SU-DHL-6 (cell line): Measurements from ENCODE around the gene DLG2.
"Not testable (repeated sequence)": the region's sequence is repeated elsewhere in the genome, so short reads cannot be mapped to it uniquely, and the experiment has no call there.

Experiments
- H2AFZ ChIP-seq: fragments of 200-600 bp; sonication (generic); 2 replicates; pipeline ENCODE4 v1.6.1; 2014; ENCODE audit warnings: low read depth, mild to moderate bottlenecking, moderate library complexity, mixed read lengths, antibody characterized with exemption, low read length; ENCODE audit not compliant: severe bottlenecking
- H3F3A ChIP-seq: fragments of 200-600 bp; shearing (Covaris generic); 2 replicates; pipeline ENCODE4 v1.6.0; 2016; ENCODE audit warnings: antibody characterized with exemption, mild to moderate bottlenecking; ENCODE audit not compliant: insufficient read depth
- H3K27ac ChIP-seq: fragments of 200-600 bp; sonication (generic); 2 replicates; pipeline ENCODE4 v1.5.1; 2016; ENCODE audit warnings: low read depth, mild to moderate bottlenecking, low read length, moderate library complexity, mixed read lengths
- H3K27me3 ChIP-seq: fragments of 200-600 bp; sonication (generic), shearing (Covaris generic); 2 replicates; pipeline ENCODE4 v1.6.0; 2014; ENCODE audit warnings: mild to moderate bottlenecking, low read length
- H3K36me3 ChIP-seq: fragments of 200-600 bp; sonication (generic); 2 replicates; pipeline ENCODE4 v1.6.1; 2014; ENCODE audit warnings: mild to moderate bottlenecking, low read length, mixed read lengths
- H3K4me2 ChIP-seq: fragments of 300-600, 200-600 bp; shearing (Covaris generic), sonication (generic); 2 replicates; pipeline ENCODE4 v1.6.0; 2014; ENCODE audit warnings: low read length, low read depth, mild to moderate bottlenecking; ENCODE audit not compliant: poor library complexity, severe bottlenecking
- H3K4me3 ChIP-seq: fragments of 200-600 bp; sonication (generic); 2 replicates; pipeline ENCODE4 v1.5.1; 2014; ENCODE audit warnings: antibody characterized with exemption, low read length, mild to moderate bottlenecking, mixed read lengths; ENCODE audit not compliant: insufficient read depth, poor library complexity, severe bottlenecking
- H3K79me2 ChIP-seq: fragments of 200-600 bp; sonication (generic); 2 replicates; pipeline ENCODE4 v1.6.1; 2014; ENCODE audit warnings: mild to moderate bottlenecking, low read length, moderate library complexity; ENCODE audit not compliant: insufficient read depth
- H3K9ac ChIP-seq: fragments of 200-600 bp; sonication (generic); 2 replicates; pipeline ENCODE4 v1.7.0; 2014; ENCODE audit warnings: mild to moderate bottlenecking, low read length
- H3K9me2 ChIP-seq: fragments of 200-600 bp; sonication (generic); replicated peaks from 2 replicates; pipeline ENCODE4 v1.6.1; 2014; ENCODE audit warnings: low read length; ENCODE audit not compliant: insufficient read depth
- H3K9me3 ChIP-seq: fragments of 200-600 bp; sonication (generic); 2 replicates; pipeline ENCODE4 v1.6.1; 2014; ENCODE audit warnings: low read length, mixed read lengths; ENCODE audit not compliant: insufficient read depth
- H4K20me1 ChIP-seq: fragments of 200-600 bp; sonication (generic); 2 replicates; pipeline ENCODE4 v1.6.1; 2014; ENCODE audit warnings: low read depth, mild to moderate bottlenecking, antibody characterized with exemption, low read length, moderate library complexity, mixed read lengths
- CTCF ChIP-seq: fragments of 200-600 bp; sonication (generic); IDR thresholded peaks from one replicate; pipeline ENCODE4 v1.5.1; 2017; ENCODE audit warnings: antibody characterized with exemption, mild to moderate bottlenecking, low read length, moderate library complexity; ENCODE audit not compliant: insufficient read depth, poor library complexity, severe bottlenecking
- EZH2phosphoT487 ChIP-seq: fragments of 200-600 bp; sonication (generic), shearing (Covaris generic); conservative IDR thresholded peaks from 2 replicates; pipeline ENCODE4 v1.6.1; 2018; ENCODE audit warnings: mild to moderate bottlenecking, antibody characterized with exemption, low read length, moderate library complexity, mixed read lengths

DLG2 gene

DNA sequence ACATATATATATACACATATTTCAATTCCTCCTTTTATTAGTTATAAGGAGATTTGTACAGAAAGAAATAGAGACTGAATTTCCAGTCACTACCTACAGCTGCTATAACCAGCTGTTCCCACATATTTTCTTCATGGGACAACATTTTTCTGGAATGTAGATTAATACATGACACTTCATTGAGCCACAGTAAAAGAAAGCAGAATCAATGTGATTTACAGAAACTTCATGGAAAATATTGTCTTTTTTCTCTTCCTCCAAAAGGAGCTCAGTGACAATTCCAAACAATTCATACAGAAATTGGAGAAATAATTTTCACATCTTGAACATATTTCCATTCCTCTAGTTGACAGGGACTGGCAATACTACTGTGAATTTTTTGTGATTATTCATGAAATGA lies 249.2 kb downstream of the DLG2 start:
- no peaks in the 10 kb centered on the region for H3F3A ChIP-seq
- no peak overlapping the region for H3K4me2 ChIP-seq
- H3K9me2 ChIP-seq = no peaks in the 10 kb centered on the region
- no peak overlapping the region for H3K4me3 ChIP-seq
- TF ChIP-seq CTCF = no peak
- no peak for TF ChIP-seq EZH2phosphoT487
- no peaks in the 10 kb centered on the region for H3K36me3 ChIP-seq
- H3K79me2 ChIP-seq = no peaks in the 10 kb centered on the region
- H3K9ac ChIP-seq = no peak overlapping the region
- H3K27me3 ChIP-seq = no peaks in the 10 kb centered on the region
- no peaks in the 10 kb centered on the region for H3K9me3 ChIP-seq
- no peak overlapping the region for H3K27ac ChIP-seq
- no peaks in the 10 kb centered on the region for H4K20me1 ChIP-seq
- no peak overlapping the region for H2AFZ ChIP-seq

- Histone ChIP-seq H3K27ac (no peak overlapping the region), H3K79me2 (no peaks in the 10 kb centered on the region), H4K20me1 (no peaks in the 10 kb centered on the region), H3K36me3 (no peaks in the 10 kb centered on the region), H3K9ac (no peak overlapping the region), H3K27me3 (no peaks in the 10 kb centered on the region), H3K9me3 (no peaks in the 10 kb centered on the region), H3F3A (no peaks in the 10 kb centered on the region), H3K4me2 (no peak overlapping the region), H3K4me3 (no peak overlapping the region), H2AFZ (no peak overlapping the region), H3K9me2 (no peaks in the 10 kb centered on the region)
- TF ChIP-seq CTCF (no peak), EZH2phosphoT487 (no peak)
These were observed 267.3 kb downstream of the DLG2 start for GRCh38 chr11:85359859-85360258.

DNA sequence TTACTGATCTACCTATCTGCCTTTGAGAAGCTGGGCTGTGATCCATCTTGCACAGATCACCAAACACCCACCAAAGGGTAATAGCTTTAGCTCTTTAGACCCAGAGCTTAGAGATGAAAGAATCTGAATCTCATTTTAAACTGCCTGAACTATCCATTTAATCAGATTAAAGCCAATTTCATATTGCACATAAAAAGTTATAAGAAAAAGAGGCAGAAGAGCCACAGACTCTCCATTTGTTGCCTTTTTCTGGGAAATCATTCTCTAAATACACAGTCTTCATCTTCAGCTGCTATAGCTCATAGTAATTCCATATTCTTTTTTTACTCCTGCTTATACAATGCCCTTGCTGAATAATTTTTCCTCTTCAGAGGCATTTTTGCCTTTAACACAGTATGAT lies 271.2 kb downstream of the DLG2 start:
- Histone ChIP-seq H3K9me2 (no peaks in the 10 kb centered on the region), H3K27ac (no peak overlapping the region), H3K79me2 (no peaks in the 10 kb centered on the region), H3K36me3 (no peaks in the 10 kb centered on the region), H4K20me1 (no peaks in the 10 kb centered on the region), H3K9ac (no peak overlapping the region), H3K4me3 (no peak overlapping the region), H3K9me3 (no peaks in the 10 kb centered on the region), H2AFZ (no peak overlapping the region), H3F3A (no peaks in the 10 kb centered on the region), H3K4me2 (no peak overlapping the region), H3K27me3 (no peaks in the 10 kb centered on the region)
- no peak for TF ChIP-seq EZH2phosphoT487
- TF ChIP-seq CTCF = no peak

DNA sequence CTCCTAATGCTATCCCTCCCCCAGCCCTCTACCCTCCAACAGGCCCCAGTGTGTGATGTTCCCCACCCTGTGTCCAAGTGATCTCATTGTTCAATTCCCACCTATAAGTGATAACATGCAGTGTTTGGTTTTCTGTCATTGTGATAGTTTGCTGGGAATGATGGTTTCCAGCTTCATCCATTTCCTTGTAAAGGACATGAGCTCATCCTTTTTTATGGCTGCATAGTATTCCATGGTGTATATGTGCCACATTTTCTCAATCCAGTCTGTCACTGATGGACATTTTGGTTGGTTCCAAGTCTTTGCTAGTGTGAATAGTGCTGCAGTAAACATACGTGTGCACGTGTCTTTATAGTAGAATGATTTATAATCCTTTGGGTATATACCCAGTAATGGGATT lies 277.6 kb downstream of the DLG2 start:
- H3F3A ChIP-seq, H3K79me2 ChIP-seq, H3K4me2 ChIP-seq, H3K36me3 ChIP-seq, H4K20me1 ChIP-seq, H3K4me3 ChIP-seq, H3K9me3 ChIP-seq, H3K9me2 ChIP-seq, H3K9ac ChIP-seq, H3K27me3 ChIP-seq, H2AFZ ChIP-seq, H3K27ac ChIP-seq: not testable (repeated sequence)
